ENCODE measurements around the gene IQGAP2.

Gene IQGAP2

DNA sequence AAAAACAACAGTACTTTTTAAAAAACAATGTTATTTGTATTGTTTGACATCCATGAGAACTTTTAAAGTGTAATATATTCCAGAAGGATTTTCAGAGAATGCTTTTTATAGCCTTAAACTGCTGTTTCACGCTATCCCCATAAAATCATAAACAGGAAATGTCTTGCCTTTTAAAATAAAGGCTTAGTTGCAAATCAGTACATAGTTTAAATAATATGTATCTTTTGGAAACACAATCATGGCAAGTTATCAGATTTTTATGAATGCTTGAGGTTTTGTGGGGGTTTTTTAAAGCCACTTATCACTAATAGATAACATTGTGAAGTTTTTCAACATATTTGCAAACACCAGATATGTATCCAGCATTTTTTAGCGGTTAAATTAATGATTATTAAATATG, 257.3 kb downstream of the IQGAP2 start:
- Histone ChIP-seq H2AFZ (ENCODE audit: low read length) (no peak overlapping the region), H3K79me2 (ENCODE audit: insufficient read depth, low read length) (no peaks in the 10 kb centered on the region), H3K4me2 (ENCODE audit: low read depth, low read length, poor library complexity, severe bottlenecking) (no peak overlapping the region), H3K4me1 (ENCODE audit: insufficient read depth, low read length, poor library complexity, severe bottlenecking) (peaks cover 16% of the 10 kb centered on the region), H3K9me3 (ENCODE audit: insufficient read depth, low read depth, low read length) (no peaks in the 10 kb centered on the region), H3K27me3 (ENCODE audit: insufficient read depth, low read length, poor library complexity, severe bottlenecking) (no peaks in the 10 kb centered on the region), H3F3A (ENCODE audit: low read depth) (no peaks in the 10 kb centered on the region), H4K20me1 (ENCODE audit: insufficient read depth, low read length, poor library complexity, severe bottlenecking) (no peaks in the 10 kb centered on the region), H3K9ac (ENCODE audit: low read depth, low read length, poor library complexity, severe bottlenecking) (no peak overlapping the region), H3K9me2 (replicated peaks; ENCODE audit: low read depth, low read length) (no peaks in the 10 kb centered on the region), H3K36me3 (ENCODE audit: insufficient read depth, low read length) (peaks cover 69% of the 10 kb centered on the region), H3K4me3 (ENCODE audit: low read length, poor library complexity, severe bottlenecking) (no peak overlapping the region)
- TF ChIP-seq CTCF (conservative IDR thresholded peaks at IDR 0.05; ENCODE audit: low read length): no peak

DNA sequence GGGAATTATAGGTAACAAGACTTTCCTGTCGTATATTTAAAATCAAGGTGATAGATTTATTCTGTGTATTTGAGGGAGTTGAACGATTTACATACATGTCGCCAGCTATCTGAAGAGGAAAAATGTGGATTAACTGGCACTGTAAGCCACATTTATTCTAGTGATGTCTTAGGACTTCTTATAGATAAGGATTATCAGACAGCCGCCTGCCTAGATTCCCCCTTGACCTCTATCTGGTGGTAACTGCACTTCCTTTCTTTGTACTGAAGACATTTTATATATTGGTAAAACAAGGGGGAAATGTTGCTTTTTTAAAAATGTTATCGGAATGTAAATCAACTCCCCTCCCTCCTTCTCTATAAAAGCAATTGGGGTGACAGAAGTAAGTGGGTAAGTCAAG, 259.4 kb downstream of the IQGAP2 start:
- Histone ChIP-seq H3K79me2 (ENCODE audit: insufficient read depth, low read length) (no peaks in the 10 kb centered on the region), H3K36me3 (ENCODE audit: insufficient read depth, low read length) (peaks cover 82% of the 10 kb centered on the region), H4K20me1 (ENCODE audit: insufficient read depth, low read length, poor library complexity, severe bottlenecking) (no peaks in the 10 kb centered on the region), H3K4me3 (ENCODE audit: low read length, poor library complexity, severe bottlenecking) (no peak overlapping the region), H3K9ac (ENCODE audit: low read depth, low read length, poor library complexity, severe bottlenecking) (no peak overlapping the region), H3K4me2 (ENCODE audit: low read depth, low read length, poor library complexity, severe bottlenecking) (no peak overlapping the region), H3K4me1 (ENCODE audit: insufficient read depth, low read length, poor library complexity, severe bottlenecking) (peaks cover 10% of the 10 kb centered on the region), H3K9me3 (ENCODE audit: insufficient read depth, low read depth, low read length) (no peaks in the 10 kb centered on the region), H3K27me3 (ENCODE audit: insufficient read depth, low read length, poor library complexity, severe bottlenecking) (no peaks in the 10 kb centered on the region), H3K9me2 (replicated peaks; ENCODE audit: low read depth, low read length) (no peaks in the 10 kb centered on the region), H2AFZ (ENCODE audit: low read length) (no peak overlapping the region), H3F3A (ENCODE audit: low read depth) (no peaks in the 10 kb centered on the region)
- TF ChIP-seq EZH2phosphoT487 (IDR thresholded peaks at IDR 0.05; ENCODE audit: borderline replicate concordance) (no peak), CTCF (conservative IDR thresholded peaks at IDR 0.05; ENCODE audit: low read length) (no peak)

DNA sequence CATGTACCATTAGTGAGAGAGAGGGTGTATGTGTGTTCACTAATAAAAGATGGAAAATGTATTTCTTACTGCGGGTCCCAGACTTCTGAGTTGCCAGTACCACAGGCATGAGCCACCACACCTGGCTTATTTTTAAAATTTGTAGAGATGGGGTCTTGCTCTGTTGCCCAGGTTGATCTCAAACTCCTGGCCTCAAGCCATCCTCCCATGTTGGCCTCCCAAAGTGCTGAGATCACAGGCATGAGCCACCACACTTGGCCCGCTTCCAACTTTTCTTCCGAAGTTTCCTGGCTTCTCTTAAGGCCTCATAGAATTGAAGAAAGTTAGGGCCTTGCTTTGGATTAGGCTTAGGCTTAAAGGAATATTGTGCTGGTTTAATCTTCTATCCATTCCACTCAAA, 260.5 kb downstream of the IQGAP2 start:
- peaks cover 74% of the 10 kb centered on the region for H3K36me3 ChIP-seq (ENCODE audit: insufficient read depth, low read length)
- no peak overlapping the region for H3K9ac ChIP-seq (ENCODE audit: low read depth, low read length, poor library complexity, severe bottlenecking)
- H3K4me2 ChIP-seq (ENCODE audit: low read depth, low read length, poor library complexity, severe bottlenecking): no peak overlapping the region
- no peaks in the 10 kb centered on the region for H3K9me2 ChIP-seq (replicated peaks; ENCODE audit: low read depth, low read length)
- no peaks in the 10 kb centered on the region for H3K79me2 ChIP-seq (ENCODE audit: insufficient read depth, low read length)
- H3K4me1 ChIP-seq (ENCODE audit: insufficient read depth, low read length, poor library complexity, severe bottlenecking): peaks cover 10% of the 10 kb centered on the region
- no peak overlapping the region for H2AFZ ChIP-seq (ENCODE audit: low read length)
- H3K4me3 ChIP-seq (ENCODE audit: low read length, poor library complexity, severe bottlenecking): no peak overlapping the region
- H3F3A ChIP-seq (ENCODE audit: low read depth): no peaks in the 10 kb centered on the region
- TF ChIP-seq EZH2phosphoT487 (IDR thresholded peaks at IDR 0.05; ENCODE audit: borderline replicate concordance): no peak
- TF ChIP-seq CTCF (conservative IDR thresholded peaks at IDR 0.05; ENCODE audit: low read length): no peak
- H3K27me3 ChIP-seq (ENCODE audit: insufficient read depth, low read length, poor library complexity, severe bottlenecking): no peaks in the 10 kb centered on the region
- H3K9me3 ChIP-seq (ENCODE audit: insufficient read depth, low read depth, low read length): no peaks in the 10 kb centered on the region
- no peaks in the 10 kb centered on the region for H4K20me1 ChIP-seq (ENCODE audit: insufficient read depth, low read length, poor library complexity, severe bottlenecking)
